K562 (cell line): ENCODE data around the gene MTRF1L. TPM values are rescaled to one million over a fixed set of nuclear protein-coding genes. Genes with fewer than 3 reads are reported as not detected.

Experiments used
- CAMTA2 ChIP-seq: fragments of 250-450 bp; sonication (Bioruptor Pico); conservative IDR thresholded peaks from 2 replicates; pipeline ENCODE4 v1.5.1; 2022
- CC2D1A ChIP-seq: fragments of 450-650 bp; IDR thresholded peaks from 2 replicates; pipeline ENCODE4 v1.6.1; 2017; ENCODE audit warnings: mild to moderate bottlenecking
- ELF4 ChIP-seq: fragments of 450-650 bp; formaldehyde crosslinking; IDR thresholded peaks from 2 replicates; pipeline ENCODE4 v1.4.0; 2022; ENCODE audit warnings: missing genetic modification characterization
- FUS ChIP-seq: fragments of 200-400 bp; formaldehyde crosslinking; optimal IDR thresholded peaks from 2 replicates; pipeline ENCODE3; 2017; ENCODE audit warnings: low read depth, low read length
- GTF2F1 ChIP-seq: IDR thresholded peaks from 2 replicates; pipeline ENCODE4 v1.6.1; 2011; ENCODE audit warnings: low read depth, low read length, improper control_type of control experiment
- HDAC6 ChIP-seq: IDR thresholded peaks from 2 replicates; pipeline ENCODE4 v1.6.1; 2012; ENCODE audit warnings: low read depth, mild to moderate bottlenecking, control low read depth, inconsistent platforms, low read length, moderate library complexity
- LCOR ChIP-seq: sonication (generic); formaldehyde crosslinking; IDR thresholded peaks from 2 replicates; pipeline ENCODE4 v1.8.0; 2022; ENCODE audit warnings: mild to moderate bottlenecking, missing genetic modification reagents
- MYC ChIP-seq, 2 experiments: fragments of 250-450 bp in 1 of 2; sonication (Bioruptor Pico) in 1 of 2; IDR thresholded peaks; 2 replicates each; pipeline versions ENCODE4 v1.5.1 to v1.6.1; 2012 to 2021; ENCODE audit warnings: low read depth in 2 of 2, borderline replicate concordance in 1 of 2, improper control_type of control experiment in 1 of 2, low read length in 1 of 2, mild to moderate bottlenecking in 1 of 2, moderate library complexity in 1 of 2
- NFYB ChIP-seq: IDR thresholded peaks from 2 replicates; pipeline ENCODE4 v1.6.1; 2011; ENCODE audit warnings: mild to moderate bottlenecking, moderate library complexity; ENCODE audit not compliant: insufficient read length; ENCODE audit errors: extremely low read depth
- NR2F6 ChIP-seq: fragments of 450-650 bp; formaldehyde crosslinking; IDR thresholded peaks from 2 replicates; pipeline ENCODE4 v1.4.0; 2020; ENCODE audit warnings: mild to moderate bottlenecking
- SRSF3 ChIP-seq: fragments of 200-400 bp; formaldehyde crosslinking; IDR thresholded peaks from 2 replicates; pipeline ENCODE4 v1.6.1; 2016; ENCODE audit warnings: mild to moderate bottlenecking, low read length, moderate library complexity; ENCODE audit not compliant: insufficient read depth
- TEAD1 ChIP-seq, 2 experiments: fragments of 450-650 bp in 1 of 2; sonication (generic) in 1 of 2; formaldehyde crosslinking; IDR thresholded peaks; 2 replicates each; pipeline versions ENCODE4 v1.4.0 to v1.8.0; 2020 to 2022; ENCODE audit warnings: mild to moderate bottlenecking in 2 of 2, missing genetic modification reagents in 1 of 2
- U2AF1 ChIP-seq: fragments of 200-400 bp; formaldehyde crosslinking; optimal IDR thresholded peaks from 2 replicates; pipeline ENCODE3; 2017; ENCODE audit warnings: mild to moderate bottlenecking, low read depth, low read length, moderate library complexity
- ZBTB1 ChIP-seq: sonication (generic); formaldehyde crosslinking; IDR thresholded peaks from 2 replicates; pipeline ENCODE4 v1.8.1; 2023; ENCODE audit warnings: missing genetic modification reagents, low read depth, mild to moderate bottlenecking, borderline replicate concordance
- ZBTB17 ChIP-seq: fragments of 450-650 bp; formaldehyde crosslinking; IDR thresholded peaks from 2 replicates; pipeline ENCODE4 v1.4.0; 2020; ENCODE audit warnings: mild to moderate bottlenecking
- ZNF143 ChIP-seq: sonication (generic); formaldehyde crosslinking; IDR thresholded peaks from 2 replicates; pipeline ENCODE4 v1.9.0; 2022; ENCODE audit warnings: mild to moderate bottlenecking, missing genetic modification reagents
- polyA plus RNA-seq, 8 experiments: library from polyadenylated mRNA; depleted of rRNA in 4 of 8; stranded (reverse) in 5 of 8; unstranded in 3 of 8; fragments of >200 nt; fragmentation: Nextera tagmentation in 2 of 8; fragmentation: Illumina TruSeq in 1 of 8; extraction: Ambion mirVana in 2 of 8; extraction: Trizol in 1 of 8; gene quantifications; 2 replicates each; pipeline versions ENCODE4 v1.2.1 to v1.2.3, GENCODE V29; 2011 to 2014; ENCODE audit warnings: inconsistent platforms in 1 of 8, missing spikeins in 1 of 8
- total RNA-seq, 7 experiments: library from RNA; depleted of rRNA in 6 of 7; stranded (reverse); fragments of >200 nt in 6 of 7; fragmentation: Illumina TruSeq in 2 of 7; extraction: Trizol in 2 of 7; gene quantifications; 2 replicates each; pipeline versions ENCODE4 v1.2.1 to v1.2.3, GENCODE V29; 2011 to 2021; ENCODE audit warnings: low replicate concordance in 1 of 7
- TF ChIP-seq, protein P1 (sequence below), 2 experiments: IDR thresholded peaks in 1 of 2; conservative IDR thresholded peaks in 1 of 2; 2 replicates each; pipeline ENCODE4 v1.6.1; 2016; ENCODE audit warnings: low read depth in 2 of 2, mild to moderate bottlenecking in 1 of 2, missing compliant biosample characterization in 1 of 2, missing genetic modification characterization in 1 of 2, moderate library complexity in 1 of 2
- TF ChIP-seq, protein P2 (sequence below): sonication (generic); formaldehyde crosslinking; IDR thresholded peaks from 2 replicates; pipeline ENCODE4 v1.8.0; 2022; ENCODE audit warnings: mild to moderate bottlenecking, missing genetic modification reagents
- TF ChIP-seq, protein P3 (sequence below), 2 experiments: fragments of 200-800 bp in 1 of 2; sonication (Bioruptor generic) in 1 of 2; sonication (generic) in 1 of 2; formaldehyde crosslinking in 1 of 2; IDR thresholded peaks in 1 of 2; conservative IDR thresholded peaks in 1 of 2; 2 replicates each; pipeline versions ENCODE4 v1.5.0 to v1.6.1; 2016 to 2020; ENCODE audit warnings: missing compliant biosample characterization in 1 of 2, missing genetic modification characterization in 1 of 2, missing genetic modification reagents in 1 of 2
- TF ChIP-seq, protein P4 (sequence below): sonication (generic); formaldehyde crosslinking; IDR thresholded peaks from 2 replicates; pipeline ENCODE4 v1.8.0; 2023; ENCODE audit warnings: mild to moderate bottlenecking, missing genetic modification reagents

Gene MTRF1L
- total and polyA plus RNA-seq, 9 of the 15 experiments (the other 6 are each of a cell fraction or from before 2014, with no cell fraction given) = 10.7 to 34.0 (median 30.2) TPM

- TF ChIP-seq, protein P1, sequence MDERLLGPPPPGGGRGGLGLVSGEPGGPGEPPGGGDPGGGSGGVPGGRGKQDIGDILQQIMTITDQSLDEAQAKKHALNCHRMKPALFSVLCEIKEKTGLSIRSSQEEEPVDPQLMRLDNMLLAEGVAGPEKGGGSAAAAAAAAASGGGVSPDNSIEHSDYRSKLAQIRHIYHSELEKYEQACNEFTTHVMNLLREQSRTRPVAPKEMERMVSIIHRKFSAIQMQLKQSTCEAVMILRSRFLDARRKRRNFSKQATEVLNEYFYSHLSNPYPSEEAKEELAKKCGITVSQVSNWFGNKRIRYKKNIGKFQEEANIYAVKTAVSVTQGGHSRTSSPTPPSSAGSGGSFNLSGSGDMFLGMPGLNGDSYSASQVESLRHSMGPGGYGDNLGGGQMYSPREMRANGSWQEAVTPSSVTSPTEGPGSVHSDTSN (CRISPR knock-in tag; IDR thresholded peaks at IDR 0.05; ENCODE audit: low read depth) = no peak
- TF ChIP-seq, protein P1 (tag; conservative IDR thresholded peaks at IDR 0.05; ENCODE audit: low read depth) = peak; percentile 50; the same call in 1 of the 2 replicates
- TF ChIP-seq CC2D1A (peak; percentile 80; the same call in 1 of the 2 replicates), TEAD1 (CRISPR knock-in tag; IDR thresholded peaks at IDR 0.05) (peak; percentile 4 to 68; a peak in 2 of 4 replicates), LCOR (CRISPR knock-in tag) (peak; percentile 100), ZBTB1 (CRISPR knock-in tag) (peak; percentile 61; the same call in 1 of the 2 replicates), ZNF143 (CRISPR knock-in tag) (no peak), NFYB (peak; percentile 99), MYC (IDR thresholded peaks at IDR 0.05; ENCODE audit: low read depth, low read length) (peak; percentile 96), MYC (CRISPR knock-in tag; IDR thresholded peaks at IDR 0.05; ENCODE audit: borderline replicate concordance, low read depth) (peak; percentile 80; the same call in 1 of the 2 replicates), CAMTA2 (CRISPR knock-in tag) (peak; percentile 75; the same call in 1 of the 2 replicates), HDAC6 (no peak), NR2F6 (CRISPR knock-in tag) (no peak), ZBTB17 (CRISPR knock-in tag) (peak; percentile 62; the same call in 1 of the 2 replicates), ELF4 (peak; percentile 76), FUS (peak; percentile 98), GTF2F1 (peak; percentile 74; the same call in 1 of the 2 replicates), U2AF1 (peak; percentile 79), SRSF3 (0 out of 2 replicates have a peak, but pooled peaks have one; percentile 11)
- TF ChIP-seq, protein P2, sequence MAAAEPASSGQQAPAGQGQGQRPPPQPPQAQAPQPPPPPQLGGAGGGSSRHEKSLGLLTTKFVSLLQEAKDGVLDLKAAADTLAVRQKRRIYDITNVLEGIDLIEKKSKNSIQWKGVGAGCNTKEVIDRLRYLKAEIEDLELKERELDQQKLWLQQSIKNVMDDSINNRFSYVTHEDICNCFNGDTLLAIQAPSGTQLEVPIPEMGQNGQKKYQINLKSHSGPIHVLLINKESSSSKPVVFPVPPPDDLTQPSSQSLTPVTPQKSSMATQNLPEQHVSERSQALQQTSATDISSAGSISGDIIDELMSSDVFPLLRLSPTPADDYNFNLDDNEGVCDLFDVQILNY (CRISPR knock-in tag) = no peak
- TF ChIP-seq, protein P3, sequence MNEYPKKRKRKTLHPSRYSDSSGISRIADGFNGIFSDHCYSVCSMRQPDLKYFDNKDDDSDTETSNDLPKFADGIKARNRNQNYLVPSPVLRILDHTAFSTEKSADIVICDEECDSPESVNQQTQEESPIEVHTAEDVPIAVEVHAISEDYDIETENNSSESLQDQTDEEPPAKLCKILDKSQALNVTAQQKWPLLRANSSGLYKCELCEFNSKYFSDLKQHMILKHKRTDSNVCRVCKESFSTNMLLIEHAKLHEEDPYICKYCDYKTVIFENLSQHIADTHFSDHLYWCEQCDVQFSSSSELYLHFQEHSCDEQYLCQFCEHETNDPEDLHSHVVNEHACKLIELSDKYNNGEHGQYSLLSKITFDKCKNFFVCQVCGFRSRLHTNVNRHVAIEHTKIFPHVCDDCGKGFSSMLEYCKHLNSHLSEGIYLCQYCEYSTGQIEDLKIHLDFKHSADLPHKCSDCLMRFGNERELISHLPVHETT (CRISPR knock-in tag; conservative IDR thresholded peaks at IDR 0.05 in 1 of 2, IDR thresholded peaks at IDR 0.05 in 1 of 2) = peak in 1 of 2 experiments; percentile 65; a peak in 2 of 4 replicates
- TF ChIP-seq, protein P4, sequence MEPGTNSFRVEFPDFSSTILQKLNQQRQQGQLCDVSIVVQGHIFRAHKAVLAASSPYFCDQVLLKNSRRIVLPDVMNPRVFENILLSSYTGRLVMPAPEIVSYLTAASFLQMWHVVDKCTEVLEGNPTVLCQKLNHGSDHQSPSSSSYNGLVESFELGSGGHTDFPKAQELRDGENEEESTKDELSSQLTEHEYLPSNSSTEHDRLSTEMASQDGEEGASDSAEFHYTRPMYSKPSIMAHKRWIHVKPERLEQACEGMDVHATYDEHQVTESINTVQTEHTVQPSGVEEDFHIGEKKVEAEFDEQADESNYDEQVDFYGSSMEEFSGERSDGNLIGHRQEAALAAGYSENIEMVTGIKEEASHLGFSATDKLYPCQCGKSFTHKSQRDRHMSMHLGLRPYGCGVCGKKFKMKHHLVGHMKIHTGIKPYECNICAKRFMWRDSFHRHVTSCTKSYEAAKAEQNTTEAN (CRISPR knock-in tag) = no peak; the same call in 1 of the 2 replicates
Observed at GRCh38 chr6:152982904-152983636, 19.4 kb downstream of the MTRF1L start, which contains the start of gene FBXO5 (continued).
